IMR-90 (cell line): ENCODE results near the gene HHIP. TPM values are rescaled to one million over a fixed set of nuclear protein-coding genes. Genes with fewer than 3 reads are reported as not detected.

ENCODE experiments used
- ATAC-seq: fragments of 200-7000 bp; cut with Tn5 transposase; 2 replicates; pipeline ENCODE4 v1.9.1; 2020; ENCODE audit warnings: low read depth, mild to moderate bottlenecking, moderate library complexity
- Bru-seq: library from RNA; stranded (reverse); fragments of 400-500 nt; gene quantifications from one replicate; lab custom pipeline; 2021; lab: Mats Ljungman, UMichigan
- BruChase-seq, 2 experiments: library from RNA; stranded (reverse); fragments of 400-500 nt; gene quantifications; one replicate each; lab custom pipeline; 2021; lab: Mats Ljungman, UMichigan
- BruUV-seq: library from RNA; stranded (reverse); fragments of 400-500 nt; replicated peaks from 2 replicates; lab custom pipeline; 2021; lab: Mats Ljungman, UMichigan
- CTCF ChIA-PET: fragments of 300-600 bp; formaldehyde crosslinking; extraction: SDS; loops from one replicate; lab custom pipeline; 2021; ENCODE audit warnings: antibody characterized with exemption; lab: Yijun Ruan, JAX
- POLR2A ChIA-PET: fragments of 300-600 bp; sonication (Branson Sonifier 250); formaldehyde crosslinking; loops from one replicate; lab custom pipeline; 2022; ENCODE audit warnings: antibody characterized with exemption; ENCODE audit not compliant: unreplicated experiment; lab: Charles Lee
- DNase-seq: peaks from one replicate; pipeline ENCODE4 v3.0.0; 2013
- H2AFZ ChIP-seq: replicated peaks from 2 replicates; pipeline ENCODE3; 2013; ENCODE audit warnings: low read length, mild to moderate bottlenecking; ENCODE audit not compliant: poor library complexity
- H2AK5ac ChIP-seq: 2 replicates; pipeline ENCODE4 v1.6.1; 2013; ENCODE audit warnings: low read depth, low read length, inconsistent platforms
- H2AK9ac ChIP-seq: replicated peaks from 2 replicates; pipeline ENCODE3; 2013; ENCODE audit warnings: mild to moderate bottlenecking, low read depth, low read length, moderate library complexity; ENCODE audit not compliant: poor library complexity
- H2BK120ac ChIP-seq: 2 replicates; pipeline ENCODE4 v1.6.1; 2013; ENCODE audit warnings: low read depth, low read length, inconsistent platforms
- H2BK15ac ChIP-seq: 3 replicates; pipeline ENCODE4 v1.6.1; 2013; ENCODE audit warnings: low read depth, low read length, inconsistent platforms
- H2BK20ac ChIP-seq: 2 replicates; pipeline ENCODE4 v1.6.1; 2013; ENCODE audit warnings: low read depth, mild to moderate bottlenecking, inconsistent platforms, low read length, moderate library complexity
- H2BK5ac ChIP-seq: 2 replicates; pipeline ENCODE4 v1.6.1; 2013; ENCODE audit warnings: mild to moderate bottlenecking, low read depth, low read length, inconsistent platforms; ENCODE audit not compliant: poor library complexity, severe bottlenecking
- H3K14ac ChIP-seq: replicated peaks from 2 replicates; pipeline ENCODE4 v1.6.1; 2013; ENCODE audit warnings: low read depth, low read length, inconsistent platforms
- H3K18ac ChIP-seq: 2 replicates; pipeline ENCODE4 v1.6.1; 2013; ENCODE audit warnings: low read depth, low read length, control low read depth
- H3K23ac ChIP-seq: 2 replicates; pipeline ENCODE4 v1.6.1; 2013; ENCODE audit warnings: low read depth, low read length, inconsistent platforms
- H3K27ac ChIP-seq: 2 replicates; pipeline ENCODE4 v1.5.1; 2013; ENCODE audit warnings: mild to moderate bottlenecking, control low read depth, low read length; ENCODE audit not compliant: insufficient read depth
- H3K27me3 ChIP-seq: 2 replicates; pipeline ENCODE4 v1.6.1; 2013; ENCODE audit warnings: low read length; ENCODE audit not compliant: control insufficient read depth, insufficient read depth
- H3K36me3 ChIP-seq: 2 replicates; pipeline ENCODE4 v1.6.1; 2013; ENCODE audit warnings: low read length, mixed read lengths; ENCODE audit not compliant: control insufficient read depth, insufficient read depth
- H3K4ac ChIP-seq: 2 replicates; pipeline ENCODE4 v1.6.1; 2013; ENCODE audit warnings: low read depth, low read length, inconsistent platforms
- H3K4me1 ChIP-seq: 2 replicates; pipeline ENCODE4 v1.6.1; 2013; ENCODE audit warnings: low read length, mixed read lengths; ENCODE audit not compliant: control insufficient read depth, insufficient read depth
- H3K4me2 ChIP-seq: 2 replicates; pipeline ENCODE4 v1.6.1; 2013; ENCODE audit warnings: low read depth, mild to moderate bottlenecking, control low read depth, low read length, moderate library complexity
- H3K4me3 ChIP-seq: 2 replicates; pipeline ENCODE4 v1.5.1; 2013; ENCODE audit warnings: low read depth, mild to moderate bottlenecking, control low read depth, low read length, moderate library complexity; ENCODE audit not compliant: insufficient read depth
- H3K56ac ChIP-seq: 2 replicates; pipeline ENCODE4 v1.6.1; 2013; ENCODE audit warnings: low read length, inconsistent platforms; ENCODE audit not compliant: insufficient read depth; ENCODE audit errors: extremely low read depth
- H3K79me1 ChIP-seq, 2 experiments: 2 replicates each; pipeline ENCODE4 v1.6.1; 2013; ENCODE audit warnings: low read length in 2 of 2, inconsistent platforms in 1 of 2, low read depth in 1 of 2
- H3K9ac ChIP-seq: 2 replicates; pipeline ENCODE4 v1.6.1; 2013; ENCODE audit warnings: low read depth, low read length, control low read depth
- H3K9me1 ChIP-seq: 2 replicates; pipeline ENCODE4 v1.6.1; 2013; ENCODE audit warnings: low read length, inconsistent platforms; ENCODE audit not compliant: insufficient read depth
- H3K9me3 ChIP-seq: 2 replicates; pipeline ENCODE4 v1.6.1; 2013; ENCODE audit warnings: low read length; ENCODE audit not compliant: control insufficient read depth, insufficient read depth
- H4K20me1 ChIP-seq: 2 replicates; pipeline ENCODE4 v1.6.1; 2013; ENCODE audit warnings: low read length, inconsistent platforms; ENCODE audit not compliant: insufficient read depth
- H4K5ac ChIP-seq: 2 replicates; pipeline ENCODE4 v1.6.1; 2013; ENCODE audit warnings: mild to moderate bottlenecking, low read depth, low read length, control low read depth
- H4K8ac ChIP-seq, 2 experiments: 2 replicates each; pipeline ENCODE4 v1.6.1; 2013; ENCODE audit warnings: low read depth in 2 of 2, low read length in 2 of 2, control low read depth in 1 of 2, inconsistent platforms in 1 of 2
- H4K91ac ChIP-seq: 2 replicates; pipeline ENCODE4 v1.6.1; 2013; ENCODE audit warnings: low read depth, low read length, inconsistent platforms; ENCODE audit not compliant: insufficient read depth
- CHD1 ChIP-seq: IDR thresholded peaks from 2 replicates; pipeline ENCODE4 v1.6.1; 2012; ENCODE audit warnings: low read depth, low read length, improper control_type of control experiment
- FOS ChIP-seq: fragments of 150-350 bp; IDR thresholded peaks from 2 replicates; pipeline ENCODE4 v1.6.1; 2016; ENCODE audit warnings: low read depth, low read length
- MAZ ChIP-seq: IDR thresholded peaks from 2 replicates; pipeline ENCODE4 v1.6.1; 2012; ENCODE audit warnings: low read depth, mild to moderate bottlenecking, low read length, improper control_type of control experiment, moderate library complexity, borderline replicate concordance
- POLR2A ChIP-seq: IDR thresholded peaks from 2 replicates; pipeline ENCODE4 v1.6.1; 2012; ENCODE audit warnings: mild to moderate bottlenecking, low read depth, low read length
- WGBS, 2 experiments: methylation state at CpG; one replicate each; pipeline versions ENCODE4 v1.1.5 to v1.1.7; 2013; ENCODE audit warnings: missing lambda C conversion rate in 2 of 2; ENCODE audit not compliant: insufficient read length in 1 of 2; ENCODE audit errors: extremely low coverage in 2 of 2; 5-methylcytosine and 5-hydroxymethylcytosine counted together
- dilution Hi-C: fragments of 300-500 bp; cut with HindIII; formaldehyde crosslinking; loops from one replicate; pipeline ENCODE4 v1.14.3; 2018; ENCODE audit warnings: low sequenced_read_pairs; ENCODE audit not compliant: unreplicated experiment
- in situ Hi-C: fragments of 300-500 bp; cut with MboI; formaldehyde crosslinking; loops from 3 replicates; pipeline ENCODE4 v1.14.3; 2019; ENCODE audit warnings: low sequenced_read_pairs, inconsistent platforms, mixed read lengths
- intact Hi-C: fragments of 100-400 bp; cut with micrococcal nuclease; formaldehyde crosslinking; loops from 2 replicates; pipeline ENCODE4 v1.10.0; 2022
- long read RNA-seq: library from polyadenylated mRNA; unstranded; transcript quantifications from one replicate; pipeline ENCODE4 v2.0.0, GENCODE V29; 2021; ENCODE audit not compliant: unreplicated experiment
- polyA plus RNA-seq, 3 experiments: library from polyadenylated mRNA; depleted of rRNA; stranded (reverse); fragments of >200 nt; gene quantifications; 2 replicates each; pipeline ENCODE4 v1.2.3, GENCODE V29; 2012; ENCODE audit warnings: low replicate concordance in 1 of 3
- total RNA-seq: library from RNA; depleted of rRNA; stranded (reverse); fragments of >200 nt; gene quantifications from 2 replicates; pipeline ENCODE4 v1.2.3, GENCODE V29; 2012; rRNA removed

The HHIP gene, protein sequence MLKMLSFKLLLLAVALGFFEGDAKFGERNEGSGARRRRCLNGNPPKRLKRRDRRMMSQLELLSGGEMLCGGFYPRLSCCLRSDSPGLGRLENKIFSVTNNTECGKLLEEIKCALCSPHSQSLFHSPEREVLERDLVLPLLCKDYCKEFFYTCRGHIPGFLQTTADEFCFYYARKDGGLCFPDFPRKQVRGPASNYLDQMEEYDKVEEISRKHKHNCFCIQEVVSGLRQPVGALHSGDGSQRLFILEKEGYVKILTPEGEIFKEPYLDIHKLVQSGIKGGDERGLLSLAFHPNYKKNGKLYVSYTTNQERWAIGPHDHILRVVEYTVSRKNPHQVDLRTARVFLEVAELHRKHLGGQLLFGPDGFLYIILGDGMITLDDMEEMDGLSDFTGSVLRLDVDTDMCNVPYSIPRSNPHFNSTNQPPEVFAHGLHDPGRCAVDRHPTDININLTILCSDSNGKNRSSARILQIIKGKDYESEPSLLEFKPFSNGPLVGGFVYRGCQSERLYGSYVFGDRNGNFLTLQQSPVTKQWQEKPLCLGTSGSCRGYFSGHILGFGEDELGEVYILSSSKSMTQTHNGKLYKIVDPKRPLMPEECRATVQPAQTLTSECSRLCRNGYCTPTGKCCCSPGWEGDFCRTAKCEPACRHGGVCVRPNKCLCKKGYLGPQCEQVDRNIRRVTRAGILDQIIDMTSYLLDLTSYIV
- total RNA-seq, result 6.6 and 8.6 TPM in 2 replicates
- polyA plus RNA-seq (2012; rRNA removed), result 7.8 and 9.6 TPM in 2 replicates
- 2.6 and 3.4 TPM in 2 replicates for polyA plus RNA-seq (2012; cell fraction: cytosol; rRNA removed)
- 1.2 and 3.9 TPM in 2 replicates for polyA plus RNA-seq (2012; cell fraction: nucleus; rRNA removed; ENCODE audit: low replicate concordance)
- Bru-seq, nascent RNA, result percentile 6 among the genes with signal in this experiment
- BruChase-seq, experiment 1, labeled RNA remaining after a 6-hour chase, result percentile 4 among the genes with signal in this experiment
- BruChase-seq, experiment 2, labeled RNA remaining after a 2-hour chase, result percentile 5 among the genes with signal in this experiment
- long read RNA-seq, partial matches to known transcripts, result 0 of 3 reads
- long read RNA-seq, other reads (novel, unspliced or antisense), result 3 of 3 reads

DNA sequence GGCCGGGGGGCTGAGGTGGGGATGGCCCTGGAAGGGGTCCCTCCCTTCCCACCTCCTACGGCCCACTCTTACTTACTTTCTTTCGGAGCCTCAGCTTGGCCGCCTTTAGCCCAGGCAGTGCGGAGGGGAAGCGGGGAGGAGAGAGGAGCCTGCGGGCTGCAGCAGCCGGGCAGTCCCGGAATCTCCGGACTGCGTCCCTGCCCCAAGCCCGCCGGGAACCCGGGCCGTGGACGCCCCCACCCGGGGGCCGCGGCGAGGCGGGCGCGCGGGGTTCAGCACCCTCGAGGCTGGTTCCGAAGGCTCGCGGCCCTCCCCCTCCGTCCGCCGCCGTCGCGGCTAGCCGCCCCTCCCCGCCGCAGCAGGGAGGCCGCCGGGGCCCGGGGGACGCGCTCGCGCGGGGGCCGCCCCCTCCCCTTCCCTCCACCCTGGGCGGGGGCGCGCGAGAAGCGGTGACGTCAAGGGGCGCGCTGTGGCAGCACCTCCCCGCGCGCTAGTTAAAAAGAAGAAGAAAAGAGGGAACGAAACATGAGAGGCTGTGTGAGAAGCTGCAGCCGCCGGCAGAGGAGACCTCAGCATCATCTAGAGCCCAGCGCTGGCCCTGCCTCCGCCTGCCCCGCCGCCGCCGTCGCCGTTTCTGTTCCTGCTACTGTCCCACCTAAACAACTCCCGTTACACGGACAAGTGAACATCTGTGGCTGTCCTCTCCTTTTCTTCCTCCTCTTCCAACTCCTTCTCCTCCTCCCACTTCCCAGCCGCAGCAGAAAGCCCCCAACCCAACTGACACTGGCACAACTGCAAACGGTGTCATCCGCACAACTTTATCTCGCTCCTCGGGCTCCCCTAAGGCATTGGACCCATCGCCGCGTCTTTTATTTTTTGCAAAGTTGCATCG is at the start of gene HHIP:
Gene HHIP, plus strand, starts transcription at position 526 of the 892 bp plus-strand sequence. CDS start 520 bp downstream, outside the sequence.
- BruUV-seq, result no TSS peak
- peaks cover 16 to 22% of the 10 kb centered on the region in 2 experiments for H3K79me1 ChIP-seq
- peak within 1 kb of the TSS; percentile 47 for H4K91ac ChIP-seq
- TF ChIP-seq CHD1, result no peak
- TF ChIP-seq FOS, result no peak
- TF ChIP-seq POLR2A, result no peak
- peak; percentile 99 for TF ChIP-seq MAZ
- peak; percentile 83 for ATAC-seq
- H2AK9ac ChIP-seq, result peak within 1 kb of the TSS; percentile 85
- peak within 1 kb of the TSS; percentile 88 for H3K4me3 ChIP-seq
- H2AK5ac ChIP-seq, result no peak within 1 kb of the TSS
- peak within 1 kb of the TSS; percentile 51; the same call in 1 of the 2 replicates for H2BK120ac ChIP-seq
- in situ Hi-C loops (no loop called here), dilution Hi-C loops (no loop called here), intact Hi-C loops (loop anchor here (10.0 kb wide), 1 partner anchor 449 kb away; the partner anchor contains the start of genes ABCE1 and ANAPC10)
- H3K18ac ChIP-seq, result peak within 1 kb of the TSS; percentile 15
- no peaks in the 10 kb centered on the region for H3K9me3 ChIP-seq
- ChIA-PET POLR2A (no interaction called here), CTCF (interaction anchor here (0.6 kb wide), 1 partner anchor 345 kb away, joined by 3 read pairs; no protein-coding TSS in a partner anchor)
- H4K8ac ChIP-seq, result peak within 1 kb of the TSS; percentile 18 to 72; a peak in 2 of 4 replicates
- no peak within 1 kb of the TSS; the same call in 2 of the 3 replicates for H2BK15ac ChIP-seq
- 1% methylated on average over 20 of the region's 79 CpGs; no CpG with 5 or more reads in 1 of the 2 experiments for WGBS, 2 experiments
- H3K4me1 ChIP-seq, result peaks cover 7% of the 10 kb centered on the region
- H3K4me2 ChIP-seq, result peak within 1 kb of the TSS; percentile 94
- H2BK5ac ChIP-seq, result no peak within 1 kb of the TSS
- H3K14ac ChIP-seq, result peak within 1 kb of the TSS; percentile 73
- peak; percentile 65 for DNase-seq
- H2BK20ac ChIP-seq, result peak within 1 kb of the TSS; percentile 33
- peak within 1 kb of the TSS; percentile 10; the same call in 1 of the 2 replicates for H3K27ac ChIP-seq
- peaks cover 4% of the 10 kb centered on the region for H3K9me1 ChIP-seq
- H3K56ac ChIP-seq, result no peak within 1 kb of the TSS
- H3K4ac ChIP-seq, result peak within 1 kb of the TSS; percentile 63
- peak within 1 kb of the TSS; percentile 70 for H3K23ac ChIP-seq
- no peaks in the 10 kb centered on the region for H4K20me1 ChIP-seq
- no peaks in the 10 kb centered on the region for H3K27me3 ChIP-seq
- H3K36me3 ChIP-seq, result no peaks in the 10 kb centered on the region
- H2AFZ ChIP-seq, result peak within 1 kb of the TSS; percentile 81
- H4K5ac ChIP-seq, result peak within 1 kb of the TSS; percentile 10; the same call in 1 of the 2 replicates
- H3K9ac ChIP-seq, result peak within 1 kb of the TSS; percentile 74
